Measurements from ENCODE around the gene CSPG4.
"Not testable (repeated sequence)": the region's sequence is repeated elsewhere in the genome, so short reads cannot be mapped to it uniquely, and the experiment has no call there.

Gene CSPG4

DNA sequence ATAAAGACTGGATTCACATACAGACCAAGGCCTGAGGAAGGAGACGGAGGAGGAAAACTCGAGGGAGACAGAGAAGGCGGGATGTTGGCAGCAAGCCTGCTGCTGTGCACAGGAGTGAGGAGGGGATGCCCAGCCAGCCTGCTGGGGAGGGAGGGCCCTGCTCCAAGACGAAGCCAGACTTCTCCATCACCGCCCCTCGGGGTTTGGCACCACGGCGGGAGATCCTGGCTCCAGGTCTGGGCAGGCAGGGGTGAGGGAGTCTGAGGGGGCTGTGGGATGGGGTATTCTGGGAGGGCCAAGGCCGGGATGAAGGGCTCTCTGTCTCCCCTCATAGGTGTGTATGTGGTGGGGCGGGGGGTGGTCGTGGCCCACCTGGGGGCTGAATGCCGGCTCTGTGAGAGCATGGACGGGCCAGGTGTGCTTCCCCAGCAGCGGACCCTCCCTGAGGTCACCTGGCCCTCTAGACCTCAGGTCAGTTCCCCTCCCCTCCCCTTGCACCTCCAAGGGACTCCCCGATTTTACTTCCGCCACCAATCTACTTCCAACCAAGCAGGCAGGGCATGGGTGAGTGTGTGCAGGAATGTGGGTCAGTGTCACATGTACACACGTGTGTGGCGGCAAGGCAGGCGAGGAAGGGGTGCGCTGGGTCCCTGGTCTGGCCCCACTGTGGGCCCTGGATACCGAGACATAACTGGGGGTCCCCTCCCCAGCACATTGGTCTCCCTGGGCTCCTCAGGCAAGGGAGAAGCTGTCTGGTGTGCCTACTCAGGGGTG is 14.5 kb downstream of the CSPG4 start:
- not testable (repeated sequence) for H3K4me3 ChIP-seq (ENCODE audit: severe bottlenecking); H3K27me3 ChIP-seq (ENCODE audit: insufficient read depth, poor library complexity, severe bottlenecking); H3K27ac ChIP-seq (ENCODE audit: poor library complexity, severe bottlenecking); H3K36me3 ChIP-seq (ENCODE audit: low read depth); ATAC-seq (ENCODE audit: low read depth); DNase-seq (ENCODE audit: low spot score); H3K9me3 ChIP-seq (ENCODE audit: severe bottlenecking)
- peaks cover 39% of the 10 kb centered on the region for H3K4me1 ChIP-seq (ENCODE audit: insufficient read depth, poor library complexity, severe bottlenecking)

DNA sequence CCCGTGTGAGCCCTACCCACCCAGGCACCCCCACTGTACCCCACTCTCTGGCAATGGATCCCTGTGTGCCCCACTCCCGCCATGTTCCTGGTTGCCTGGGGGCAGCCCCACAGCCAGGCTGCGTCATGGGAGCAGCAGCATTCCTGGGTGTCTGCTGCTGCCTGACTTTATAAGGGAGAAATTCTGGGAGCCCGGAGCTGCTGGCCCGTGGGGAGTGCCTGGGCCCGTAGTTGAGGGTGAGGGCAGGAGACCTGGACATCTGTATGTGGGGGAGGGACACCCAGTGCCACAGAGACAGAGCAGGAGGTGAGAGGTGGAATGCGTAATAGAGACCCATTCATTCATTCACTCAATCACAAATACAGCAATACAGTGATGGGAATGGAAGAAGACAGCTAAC is 15.1 kb downstream of the CSPG4 start:
- H3K27me3 ChIP-seq (ENCODE audit: insufficient read depth, poor library complexity, severe bottlenecking): no peaks in the 10 kb centered on the region
- TF ChIP-seq, protein P1, sequence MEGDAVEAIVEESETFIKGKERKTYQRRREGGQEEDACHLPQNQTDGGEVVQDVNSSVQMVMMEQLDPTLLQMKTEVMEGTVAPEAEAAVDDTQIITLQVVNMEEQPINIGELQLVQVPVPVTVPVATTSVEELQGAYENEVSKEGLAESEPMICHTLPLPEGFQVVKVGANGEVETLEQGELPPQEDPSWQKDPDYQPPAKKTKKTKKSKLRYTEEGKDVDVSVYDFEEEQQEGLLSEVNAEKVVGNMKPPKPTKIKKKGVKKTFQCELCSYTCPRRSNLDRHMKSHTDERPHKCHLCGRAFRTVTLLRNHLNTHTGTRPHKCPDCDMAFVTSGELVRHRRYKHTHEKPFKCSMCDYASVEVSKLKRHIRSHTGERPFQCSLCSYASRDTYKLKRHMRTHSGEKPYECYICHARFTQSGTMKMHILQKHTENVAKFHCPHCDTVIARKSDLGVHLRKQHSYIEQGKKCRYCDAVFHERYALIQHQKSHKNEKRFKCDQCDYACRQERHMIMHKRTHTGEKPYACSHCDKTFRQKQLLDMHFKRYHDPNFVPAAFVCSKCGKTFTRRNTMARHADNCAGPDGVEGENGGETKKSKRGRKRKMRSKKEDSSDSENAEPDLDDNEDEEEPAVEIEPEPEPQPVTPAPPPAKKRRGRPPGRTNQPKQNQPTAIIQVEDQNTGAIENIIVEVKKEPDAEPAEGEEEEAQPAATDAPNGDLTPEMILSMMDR (IDR thresholded peaks at IDR 0.05; ENCODE audit: poor library complexity, severe bottlenecking): no peak

GRCh38 chr15:75696854-75697259 is 15.8 kb downstream of the CSPG4 start:
- Histone ChIP-seq H3K4me3 (ENCODE audit: severe bottlenecking) (no peak overlapping the region), H3K4me1 (ENCODE audit: insufficient read depth, poor library complexity, severe bottlenecking) (peaks cover 39% of the 10 kb centered on the region), H3K27ac (ENCODE audit: poor library complexity, severe bottlenecking) (peak overlapping the region; percentile 5), H3K9me3 (ENCODE audit: severe bottlenecking) (no peaks in the 10 kb centered on the region), H3K27me3 (ENCODE audit: insufficient read depth, poor library complexity, severe bottlenecking) (no peaks in the 10 kb centered on the region), H3K36me3 (ENCODE audit: low read depth) (no peaks in the 10 kb centered on the region)
- no peak for ATAC-seq (ENCODE audit: low read depth)
- no peak for DNase-seq (ENCODE audit: low spot score)
- TF ChIP-seq, protein P1 (IDR thresholded peaks at IDR 0.05; ENCODE audit: poor library complexity, severe bottlenecking): no peak

More for the DNA sequence above, 15.1 kb downstream of the CSPG4 start:
- DNase-seq (ENCODE audit: low spot score) (no peak), ATAC-seq (ENCODE audit: low read depth) (no peak)
- H3K36me3 ChIP-seq (ENCODE audit: low read depth): no peaks in the 10 kb centered on the region
- H3K4me3 ChIP-seq (ENCODE audit: severe bottlenecking): no peak overlapping the region
- peaks cover 39% of the 10 kb centered on the region for H3K4me1 ChIP-seq (ENCODE audit: insufficient read depth, poor library complexity, severe bottlenecking)
- no peaks in the 10 kb centered on the region for H3K9me3 ChIP-seq (ENCODE audit: severe bottlenecking)
- no peak overlapping the region for H3K27ac ChIP-seq (ENCODE audit: poor library complexity, severe bottlenecking)

DNA sequence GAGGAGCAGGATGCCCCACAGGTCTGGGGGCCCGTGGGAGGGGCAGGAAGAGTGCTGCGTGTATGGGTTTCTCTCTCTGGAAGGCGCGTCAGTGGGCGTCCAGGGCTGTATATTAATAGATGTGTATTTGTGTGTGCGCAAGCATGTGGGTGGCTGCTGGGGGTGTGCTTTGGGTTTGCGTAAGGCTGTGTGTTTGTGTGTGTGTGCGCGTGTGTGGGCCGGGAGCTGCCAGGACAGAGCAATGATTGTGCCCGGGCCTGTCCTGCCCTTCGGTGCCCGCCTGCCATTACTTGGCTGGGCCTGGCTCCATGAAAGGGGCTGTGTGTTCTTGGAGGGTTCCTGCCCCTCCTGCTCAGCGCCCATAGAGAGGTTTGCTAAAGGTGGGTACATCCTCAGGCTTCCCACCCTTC is 16.3 kb downstream of the CSPG4 start:
- peak; percentile 74 for DNase-seq (ENCODE audit: low spot score)
- no peak for ATAC-seq (ENCODE audit: low read depth)

DNA sequence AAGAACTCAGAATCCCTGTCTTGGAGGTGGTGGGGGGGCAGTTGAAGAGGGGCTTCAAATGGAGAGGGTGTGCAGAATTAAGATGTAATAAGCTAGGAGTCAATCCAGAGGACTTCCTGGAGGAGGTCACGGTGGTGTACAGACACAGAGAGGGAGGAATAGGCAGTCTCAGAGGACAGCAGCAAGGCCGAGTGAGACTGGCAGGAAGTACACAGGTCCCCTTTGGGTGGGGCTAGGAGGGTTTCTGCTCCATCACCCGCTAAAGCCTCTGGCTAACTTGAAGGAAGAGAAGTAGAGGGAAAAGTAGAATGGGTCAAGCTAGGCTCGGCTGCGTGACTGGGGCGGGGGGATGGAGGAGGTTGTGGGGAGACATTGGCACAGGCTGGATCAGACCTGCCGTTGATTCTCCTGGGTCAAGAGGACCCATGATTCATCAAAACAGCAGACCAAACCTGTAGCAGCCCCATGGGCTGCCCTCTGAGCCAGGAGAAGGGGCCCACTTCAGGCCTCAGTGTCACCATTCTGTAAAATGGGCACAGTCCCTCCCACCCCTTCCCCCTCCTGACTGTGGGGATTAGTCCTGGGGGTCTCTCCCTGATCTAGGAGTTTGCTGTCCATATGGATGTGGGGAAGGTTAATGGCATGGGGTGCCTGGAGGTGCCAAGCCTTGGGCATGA is 16.9 kb downstream of the CSPG4 start:
- Histone ChIP-seq H3K27ac (ENCODE audit: poor library complexity, severe bottlenecking) (peak overlapping the region; percentile 80), H3K4me3 (ENCODE audit: severe bottlenecking) (no peak overlapping the region), H3K27me3 (ENCODE audit: insufficient read depth, poor library complexity, severe bottlenecking) (no peaks in the 10 kb centered on the region), H3K4me1 (ENCODE audit: insufficient read depth, poor library complexity, severe bottlenecking) (peaks cover 39% of the 10 kb centered on the region), H3K36me3 (ENCODE audit: low read depth) (no peaks in the 10 kb centered on the region), H3K9me3 (ENCODE audit: severe bottlenecking) (no peaks in the 10 kb centered on the region)
- TF ChIP-seq, protein P1 (IDR thresholded peaks at IDR 0.05; ENCODE audit: poor library complexity, severe bottlenecking): no peak
- ATAC-seq (ENCODE audit: low read depth) (no peak), DNase-seq (ENCODE audit: low spot score) (no peak)

More for the DNA sequence above, 16.3 kb downstream of the CSPG4 start:
- H3K9me3 ChIP-seq (ENCODE audit: severe bottlenecking): no peaks in the 10 kb centered on the region
- H3K4me1 ChIP-seq (ENCODE audit: insufficient read depth, poor library complexity, severe bottlenecking): peaks cover 39% of the 10 kb centered on the region
- TF ChIP-seq, protein P1 (IDR thresholded peaks at IDR 0.05; ENCODE audit: poor library complexity, severe bottlenecking): no peak
- H3K36me3 ChIP-seq (ENCODE audit: low read depth): no peaks in the 10 kb centered on the region
- H3K27me3 ChIP-seq (ENCODE audit: insufficient read depth, poor library complexity, severe bottlenecking): no peaks in the 10 kb centered on the region
- no peak overlapping the region for H3K4me3 ChIP-seq (ENCODE audit: severe bottlenecking)
- peak overlapping the region; percentile 5 for H3K27ac ChIP-seq (ENCODE audit: poor library complexity, severe bottlenecking)
